GM23248 (cell line): ENCODE measurements around the gene IGF2BP2. TPM values are rescaled to one million over a fixed set of nuclear protein-coding genes. Genes with fewer than 3 reads are reported as not detected.
A peak's percentile ranks its signal among the peaks of the same experiment; 100 is the strongest.

Experiments used
- DNase-seq: peaks from one replicate; pipeline ENCODE4 v3.0.0-alpha.2; 2015
- H2AFZ ChIP-seq: fragments of 200-600 bp; sonication (generic); 2 replicates; pipeline ENCODE4 v1.6.1; 2016; ENCODE audit warnings: antibody characterized with exemption
- H3F3A ChIP-seq: fragments of 200-600 bp; sonication (generic); 2 replicates; pipeline ENCODE4 v1.6.1; 2016; ENCODE audit warnings: mild to moderate bottlenecking, antibody characterized with exemption, mixed run types; ENCODE audit not compliant: insufficient read depth
- H3K27ac ChIP-seq: fragments of 200-600 bp; sonication (generic); 2 replicates; pipeline ENCODE4 v1.5.1; 2016; ENCODE audit warnings: mild to moderate bottlenecking
- H3K27me3 ChIP-seq: fragments of 200-600 bp; sonication (generic); replicated peaks from 2 replicates; pipeline ENCODE4 v1.6.1; 2016; ENCODE audit warnings: mild to moderate bottlenecking; ENCODE audit not compliant: insufficient read depth
- H3K36me3 ChIP-seq: fragments of 200-600 bp; sonication (generic); 2 replicates; pipeline ENCODE4 v1.6.1; 2016; ENCODE audit warnings: low read depth, mild to moderate bottlenecking
- H3K4me1 ChIP-seq: fragments of 200-600 bp; sonication (generic); 2 replicates; pipeline ENCODE4 v1.6.1; 2016; ENCODE audit warnings: mild to moderate bottlenecking; ENCODE audit not compliant: insufficient read depth
- H3K4me2 ChIP-seq: fragments of 200-600 bp; sonication (generic); one replicate; pipeline ENCODE4 v1.6.1; 2016; ENCODE audit warnings: mild to moderate bottlenecking; ENCODE audit not compliant: unreplicated experiment
- H3K4me3 ChIP-seq: fragments of 200-600 bp; sonication (generic); 2 replicates; pipeline ENCODE4 v1.5.1; 2016; ENCODE audit warnings: mild to moderate bottlenecking
- H3K79me2 ChIP-seq: fragments of 200-600 bp; sonication (generic); 2 replicates; pipeline ENCODE4 v1.6.1; 2016; ENCODE audit warnings: mild to moderate bottlenecking; ENCODE audit not compliant: insufficient read depth
- H3K9ac ChIP-seq: fragments of 200-600 bp; sonication (generic); 2 replicates; pipeline ENCODE4 v1.6.1; 2016; ENCODE audit warnings: mild to moderate bottlenecking
- H3K9me2 ChIP-seq: fragments of 200-600 bp; sonication (generic); 2 replicates; pipeline ENCODE4 v1.6.1; 2016; ENCODE audit warnings: mixed run types, mild to moderate bottlenecking, moderate library complexity; ENCODE audit not compliant: insufficient read depth
- H3K9me3 ChIP-seq: fragments of 200-600 bp; sonication (generic); one replicate; pipeline ENCODE4 v1.6.1; 2017; ENCODE audit warnings: low read depth
- H4K20me1 ChIP-seq: fragments of 200-600 bp; sonication (generic); 2 replicates; pipeline ENCODE4 v1.6.0; 2016; ENCODE audit not compliant: insufficient read depth
- EZH2 ChIP-seq: fragments of 200-600 bp; sonication (generic); IDR thresholded peaks from 2 replicates; pipeline ENCODE4 v1.6.1; 2018; ENCODE audit warnings: antibody characterized with exemption, mild to moderate bottlenecking; ENCODE audit not compliant: insufficient read depth, poor library complexity, severe bottlenecking
- EZH2phosphoT487 ChIP-seq: fragments of 200-600 bp; sonication (generic); IDR thresholded peaks from 2 replicates; pipeline ENCODE4 v1.6.1; 2018; ENCODE audit warnings: antibody characterized with exemption, moderate library complexity, mild to moderate bottlenecking, low read depth; ENCODE audit not compliant: insufficient read depth
- WGBS, 2 experiments: methylation state at CpG; one replicate each; pipeline ENCODE4 v1.1.6; 2015 to 2017; ENCODE audit warnings: low lambda C conversion rate in 2 of 2, low coverage in 1 of 2; ENCODE audit errors: missing lambda C conversion rate in 2 of 2; 5-methylcytosine and 5-hydroxymethylcytosine counted together
- in situ Hi-C: fragments of 300-500 bp; cut with MboI; formaldehyde crosslinking; loops from 2 replicates; pipeline ENCODE4 v1.15.0; 2020
- polyA plus RNA-seq: library from polyadenylated mRNA; unstranded; fragments of >200 nt; fragmentation: Nextera tagmentation; extraction: Ambion mirVana; gene quantifications from 2 replicates; pipeline ENCODE4 v1.2.1, GENCODE V29; 2016
- total RNA-seq: library from RNA; depleted of rRNA; stranded (reverse); fragments of >200 nt; shearing (Covaris generic); gene quantifications from 2 replicates; pipeline ENCODE4 v1.2.3, GENCODE V29; 2014

Gene IGF2BP2
- total and polyA plus RNA-seq, 2 experiments from 2014 or later, result 60.6 to 62.5 TPM

DNA sequence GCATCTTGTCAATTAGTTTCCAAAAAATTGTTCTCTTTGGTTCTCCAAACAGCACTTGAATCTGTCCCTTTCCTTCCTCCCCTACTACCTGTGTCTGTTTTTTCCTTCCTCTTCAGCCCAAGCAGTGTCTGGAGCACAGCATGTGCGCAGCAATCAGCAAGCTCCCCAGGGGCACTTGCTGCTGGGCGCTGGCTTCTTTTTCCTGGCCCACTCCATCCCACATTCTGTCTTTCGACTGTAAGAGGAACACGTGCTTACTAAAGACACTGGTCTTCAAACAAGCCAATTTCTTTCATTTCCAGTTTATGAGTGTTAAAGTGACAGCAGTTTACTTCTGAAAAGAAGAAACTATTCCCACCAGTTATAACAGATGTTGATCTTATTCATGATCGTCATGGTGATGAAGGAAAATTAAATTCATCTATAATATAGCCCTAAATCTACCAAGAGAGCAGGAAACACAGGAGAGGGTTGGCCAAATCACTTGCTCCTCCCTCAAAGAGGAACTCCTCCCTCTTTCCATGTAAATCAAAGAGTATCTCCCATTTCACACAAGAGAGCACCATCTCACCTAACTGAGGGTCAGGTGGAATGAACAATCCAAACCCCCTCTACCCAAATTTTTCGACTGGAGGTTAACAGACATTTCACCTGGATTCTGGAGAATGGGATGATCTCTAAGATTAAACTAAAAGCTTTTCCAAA is 115.4 kb downstream of the IGF2BP2 start:
- Histone ChIP-seq H3K9me2 (no peaks in the 10 kb centered on the region), H4K20me1 (0 out of 2 replicates have a peak, but pooled peaks cover 4% of the 10 kb centered on the region), H3K4me3 (no peak overlapping the region), H3K9ac (no peak overlapping the region), H3K36me3 (no peaks in the 10 kb centered on the region), H3K27me3 (no peaks in the 10 kb centered on the region), H3K9me3 (no peaks in the 10 kb centered on the region), H3F3A (peaks cover 31% of the 10 kb centered on the region), H2AFZ (no peak overlapping the region), H3K27ac (peak overlapping the region; percentile 29), H3K4me2 (no peak overlapping the region), H3K4me1 (peaks cover 35% of the 10 kb centered on the region), H3K79me2 (peaks cover 100% of the 10 kb centered on the region)
- 40 to 42% methylated on average over 6 of the region's 6 CpGs for WGBS, 2 experiments
- in situ Hi-C loops, result no loop called here
- DNase-seq, result no peak
- TF ChIP-seq EZH2phosphoT487 (no peak), EZH2 (no peak)

DNA sequence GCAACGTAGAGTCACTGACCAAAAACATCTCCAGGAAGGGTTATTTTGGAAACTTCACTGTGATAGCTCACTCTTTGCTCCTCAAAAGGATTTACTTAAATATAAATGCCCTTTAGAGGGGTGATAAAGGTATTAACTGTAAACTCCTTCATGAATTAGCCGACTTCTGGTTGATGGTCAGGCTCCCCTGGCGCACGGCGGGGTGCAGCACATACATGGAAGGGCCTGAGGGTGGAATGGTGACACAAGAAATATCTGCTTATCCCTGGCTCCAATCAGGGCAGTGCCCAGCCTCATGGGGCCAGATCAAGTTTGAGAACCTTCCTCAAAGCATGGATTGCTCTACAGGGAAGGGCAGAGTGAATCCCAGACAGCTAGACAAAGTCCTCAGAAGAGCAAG is 116.5 kb downstream of the IGF2BP2 start:
- H3K9me2 ChIP-seq, result no peaks in the 10 kb centered on the region
- in situ Hi-C loops, result no loop called here
- H3K79me2 ChIP-seq, result peaks cover 100% of the 10 kb centered on the region
- H3K36me3 ChIP-seq, result no peaks in the 10 kb centered on the region
- no peaks in the 10 kb centered on the region for H3K9me3 ChIP-seq
- no peak overlapping the region for H3K4me2 ChIP-seq
- DNase-seq, result no peak
- peaks cover 36% of the 10 kb centered on the region for H3K4me1 ChIP-seq
- no peak overlapping the region for H3K4me3 ChIP-seq
- no peak overlapping the region for H2AFZ ChIP-seq
- H3K27ac ChIP-seq, result no peak overlapping the region
- 98 to 99% methylated on average over 5 of the region's 5 CpGs for WGBS, 2 experiments
- 0 out of 2 replicates have a peak, but pooled peaks cover 4% of the 10 kb centered on the region for H4K20me1 ChIP-seq
- no peak for TF ChIP-seq EZH2
- no peak for TF ChIP-seq EZH2phosphoT487
- H3F3A ChIP-seq, result peaks cover 26% of the 10 kb centered on the region
- H3K27me3 ChIP-seq, result no peaks in the 10 kb centered on the region
- no peak overlapping the region for H3K9ac ChIP-seq

DNA sequence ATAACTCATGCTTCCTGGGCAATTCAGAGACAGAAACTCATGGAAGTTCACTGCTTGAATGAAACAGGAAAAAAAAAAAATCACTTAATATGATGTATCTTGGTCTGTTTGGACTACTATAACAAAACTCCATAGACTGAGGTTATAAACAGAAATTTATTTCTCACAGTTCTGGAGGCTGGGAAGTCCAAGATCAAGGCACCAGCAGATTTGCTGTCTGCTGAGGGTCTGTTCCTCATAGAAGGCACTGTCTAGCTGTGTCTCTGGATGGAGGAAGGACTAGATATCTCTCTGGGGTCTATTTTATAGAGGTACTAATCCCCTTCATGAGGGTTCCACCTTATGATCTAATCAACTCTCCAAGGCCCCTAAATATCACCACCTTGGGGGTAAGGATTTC is 119.3 kb downstream of the IGF2BP2 start:
- no peak overlapping the region for H3K27ac ChIP-seq
- no peak overlapping the region for H2AFZ ChIP-seq
- TF ChIP-seq EZH2, result no peak
- TF ChIP-seq EZH2phosphoT487, result no peak
- H3K4me3 ChIP-seq, result no peak overlapping the region
- no peaks in the 10 kb centered on the region for H3K9me3 ChIP-seq
- H3K27me3 ChIP-seq, result no peaks in the 10 kb centered on the region
- H3F3A ChIP-seq, result peaks cover 7% of the 10 kb centered on the region
- in situ Hi-C loops, result no loop called here
- H3K9me2 ChIP-seq, result no peaks in the 10 kb centered on the region
- no peak overlapping the region for H3K4me2 ChIP-seq
- H3K36me3 ChIP-seq, result no peaks in the 10 kb centered on the region
- H3K9ac ChIP-seq, result no peak overlapping the region
- peaks cover 100% of the 10 kb centered on the region for H3K79me2 ChIP-seq
- H3K4me1 ChIP-seq, result peaks cover 25% of the 10 kb centered on the region
- 0 out of 2 replicates have a peak, but pooled peaks cover 4% of the 10 kb centered on the region for H4K20me1 ChIP-seq
- no peak for DNase-seq

DNA sequence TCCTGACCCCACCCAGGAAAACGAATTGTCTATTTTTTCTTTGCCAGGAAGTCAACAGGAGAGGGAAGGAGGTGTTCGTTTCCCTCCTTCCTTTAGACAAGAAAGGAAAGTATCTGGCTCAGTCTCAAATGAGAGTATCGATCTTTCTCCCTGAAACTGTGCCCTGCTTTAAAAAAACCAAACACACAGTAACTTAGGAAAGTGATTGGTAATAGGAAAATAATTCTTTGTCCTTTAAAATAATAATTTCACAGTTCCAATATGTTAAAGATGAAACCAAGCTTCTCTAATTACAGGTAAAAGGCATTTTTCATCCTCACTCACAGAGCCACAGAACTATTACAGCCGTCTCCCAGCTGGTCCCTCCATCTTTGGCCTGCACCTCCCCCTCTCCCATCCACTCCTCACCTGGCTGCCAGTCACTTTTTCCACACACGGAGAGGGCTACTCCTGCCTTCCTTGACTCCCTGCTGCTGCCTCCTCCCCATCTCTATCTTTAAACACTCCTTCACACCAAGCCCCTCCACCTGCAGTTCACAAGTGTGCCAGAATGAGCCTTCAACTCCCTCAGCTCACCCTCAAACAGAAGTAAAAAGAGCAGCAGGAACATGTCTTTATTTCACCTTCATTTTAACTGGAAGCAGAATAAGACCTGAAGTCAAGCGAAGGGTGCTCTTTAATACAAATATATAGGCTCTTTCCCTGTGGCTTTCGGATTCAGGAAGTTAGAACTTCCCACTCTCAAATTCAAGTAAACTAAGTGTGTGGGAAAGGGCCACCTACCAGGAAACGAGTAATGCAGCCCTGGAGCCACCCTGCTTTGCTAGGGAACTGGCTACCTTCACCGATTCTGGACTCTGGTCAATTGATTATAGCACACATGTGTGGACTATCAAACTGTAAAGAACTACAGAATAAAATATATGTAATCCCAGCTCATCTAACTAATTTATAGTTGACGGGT is 122.3 kb downstream of the IGF2BP2 start:
- Histone ChIP-seq H2AFZ (no peak overlapping the region), H4K20me1 (no peaks in the 10 kb centered on the region), H3K27ac (no peak overlapping the region)

More for the DNA sequence above, 122.3 kb downstream of the IGF2BP2 start:
- H3K4me1 ChIP-seq, result peaks cover 14% of the 10 kb centered on the region; the same call in 1 of the 2 replicates
- no peaks in the 10 kb centered on the region for H3K9me3 ChIP-seq
- no peak for DNase-seq
- H3K79me2 ChIP-seq, result peaks cover 100% of the 10 kb centered on the region
- H3K9ac ChIP-seq, result no peak overlapping the region
- H3K27me3 ChIP-seq, result no peaks in the 10 kb centered on the region
- H3K4me3 ChIP-seq, result no peak overlapping the region
- H3K9me2 ChIP-seq, result no peaks in the 10 kb centered on the region
- no peaks in the 10 kb centered on the region for H3F3A ChIP-seq
- in situ Hi-C loops, result no loop called here
- no peaks in the 10 kb centered on the region for H3K36me3 ChIP-seq
- TF ChIP-seq EZH2phosphoT487 (no peak), EZH2 (no peak)
- 64 to 68% methylated on average over 10 of the region's 10 CpGs for WGBS, 2 experiments
- no peak overlapping the region for H3K4me2 ChIP-seq
